GM06990 (cell line): ENCODE measurements around the gene TWNK.

Source experiments
- DNase-seq: peaks from one replicate; pipeline ENCODE4 v3.0.0-alpha.2; 2011; ENCODE audit not compliant: insufficient read length; ENCODE audit errors: extremely low read depth
- H3K27me3 ChIP-seq: replicated peaks from 2 replicates; pipeline ENCODE4 v1.6.0; 2011; ENCODE audit warnings: low read length; ENCODE audit not compliant: control insufficient read depth, insufficient read depth
- H3K36me3 ChIP-seq: 2 replicates; pipeline ENCODE4 v1.5.1; 2011; ENCODE audit warnings: low read length; ENCODE audit not compliant: control insufficient read depth, insufficient read depth
- H3K4me3 ChIP-seq: replicated peaks from 2 replicates; pipeline ENCODE4 v1.5.1; 2011; ENCODE audit warnings: low read depth, mild to moderate bottlenecking, control low read depth, low read length
- CTCF ChIP-seq: IDR thresholded peaks from 2 replicates; pipeline ENCODE4 v1.5.1; 2011; ENCODE audit warnings: low read length, control low read depth, mild to moderate bottlenecking, inconsistent platforms; ENCODE audit not compliant: insufficient read depth, poor library complexity, severe bottlenecking

Gene TWNK

DNA sequence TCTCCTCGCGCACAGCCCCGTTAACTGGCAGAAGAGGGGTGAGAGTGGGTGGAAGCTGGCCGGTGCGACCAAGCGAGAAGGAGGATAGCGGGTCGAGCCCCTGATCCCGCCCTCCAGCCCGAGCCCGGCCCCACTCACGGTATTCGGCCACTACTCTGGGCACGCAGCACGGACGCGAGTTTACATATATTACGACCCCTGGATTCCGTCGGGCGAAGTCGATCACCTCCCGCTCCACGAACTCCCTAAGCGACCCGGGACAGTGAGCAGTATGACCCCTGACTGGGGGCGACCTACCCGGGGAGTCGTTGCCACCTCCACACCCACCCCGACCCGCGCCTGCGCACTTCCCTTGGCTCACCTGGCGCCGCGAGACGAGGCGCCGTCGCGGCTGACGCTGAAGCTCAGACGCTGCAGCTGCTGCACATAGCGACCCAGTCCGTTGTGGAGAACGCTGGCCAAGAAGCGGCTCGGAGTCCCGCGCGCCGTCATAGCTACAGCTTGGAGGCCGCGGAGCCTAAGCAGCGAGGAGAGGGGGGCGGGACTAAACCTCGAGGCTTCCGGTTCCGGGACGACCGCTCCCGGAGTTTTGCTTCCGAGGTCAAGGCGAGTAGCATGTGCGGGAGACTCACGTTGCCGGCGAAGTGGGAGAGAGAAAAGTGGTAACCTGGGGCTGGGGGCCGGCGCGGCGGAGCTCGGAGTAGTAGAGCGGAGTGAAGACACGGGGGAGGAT lies at the start of gene TWNK, which contains the start of gene MRPL43:
Gene TWNK (plus strand): TSS at position 592 of the 733 bp plus-strand sequence. CDS start 668 bp downstream, outside the sequence.
Gene MRPL43 (minus strand): TSS at position 546 of the 733 bp plus-strand sequence. CDS start 54 bp downstream, at position 492.
- H3K27me3 ChIP-seq: no peaks in the 10 kb centered on the region
- peak within 1 kb of the TSS; percentile 98 for H3K4me3 ChIP-seq
- peak; percentile 82 for DNase-seq
- H3K36me3 ChIP-seq: peaks cover 17% of the 10 kb centered on the region
- no peak for TF ChIP-seq CTCF

DNA sequence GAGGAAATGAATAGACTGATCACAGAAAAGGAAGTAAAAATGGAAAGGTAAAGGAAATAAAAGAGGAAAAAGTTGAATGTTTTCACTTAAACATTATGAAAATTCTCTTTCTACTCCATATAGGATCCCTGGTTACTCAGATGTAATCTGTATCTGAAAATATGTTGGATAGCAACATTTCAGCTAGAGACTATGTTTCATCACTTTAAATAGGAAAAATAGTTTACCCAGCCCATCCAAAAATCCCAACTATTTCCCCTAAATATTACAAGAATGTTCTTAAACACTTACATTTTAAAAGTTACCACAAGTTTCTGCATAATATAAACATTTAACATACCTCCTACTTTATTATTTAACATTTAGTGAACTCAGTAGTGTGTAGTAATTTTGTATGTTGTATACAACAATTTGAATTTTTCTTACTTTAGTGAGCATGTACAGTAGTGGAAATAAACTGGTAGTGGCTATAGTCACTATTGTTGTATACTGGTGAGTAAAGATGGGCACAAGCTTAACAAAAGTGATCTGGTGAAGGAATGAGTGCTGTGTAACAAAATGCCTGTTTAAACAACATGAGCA lies 47.5 kb upstream of the TWNK start:
- Histone ChIP-seq H3K27me3 (no peaks in the 10 kb centered on the region), H3K36me3 (peaks cover 7% of the 10 kb centered on the region), H3K4me3 (no peak overlapping the region)
- no peak for TF ChIP-seq CTCF
- DNase-seq: no peak

- no peak for TF ChIP-seq CTCF
- Histone ChIP-seq H3K4me3 (no peak overlapping the region), H3K27me3 (no peaks in the 10 kb centered on the region), H3K36me3 (peaks cover 6% of the 10 kb centered on the region)
- DNase-seq: no peak
Measured at GRCh38 chr10:100942229-100942628, 45.1 kb upstream of the TWNK start.

- DNase-seq: no peak
- H3K36me3 ChIP-seq: peaks cover 5% of the 10 kb centered on the region
- no peak overlapping the region for H3K4me3 ChIP-seq
- H3K27me3 ChIP-seq: no peaks in the 10 kb centered on the region
- no peak for TF ChIP-seq CTCF
Measured at GRCh38 chr10:100943508-100943907, 43.8 kb upstream of the TWNK start.

- TF ChIP-seq CTCF: no peak
- no peak for DNase-seq
- Histone ChIP-seq H3K4me3 (no peak overlapping the region), H3K36me3 (peaks cover 4% of the 10 kb centered on the region), H3K27me3 (no peaks in the 10 kb centered on the region)
Measured at GRCh38 chr10:100945754-100946153, 41.6 kb upstream of the TWNK start.
